SK-N-MC (cell line): ENCODE data around the gene STK38L.

Source experiments
- DNase-seq: peaks from one replicate; pipeline ENCODE4 v3.0.0-alpha.2; 2011; ENCODE audit warnings: low read depth, low spot score
- H3K27ac ChIP-seq: fragments of 200-600 bp; sonication (generic); 2 replicates; pipeline ENCODE4 v1.5.1; 2016; ENCODE audit warnings: mixed run types
- H3K36me3 ChIP-seq: fragments of 200-600 bp; sonication (generic); 2 replicates; pipeline ENCODE4 v1.6.1; 2017; ENCODE audit warnings: antibody characterized with exemption, low read length, mixed read lengths; ENCODE audit not compliant: insufficient read depth
- H3K4me3 ChIP-seq: fragments of 200-600 bp; sonication (generic); 2 replicates; pipeline ENCODE4 v1.5.1; 2016
- H3K9ac ChIP-seq: fragments of 200-600 bp; sonication (generic); 2 replicates; pipeline ENCODE4 v1.8.0; 2017; ENCODE audit warnings: mixed run types, mixed read lengths; ENCODE audit not compliant: insufficient read length
- H3K9me3 ChIP-seq: fragments of 200-600 bp; sonication (generic); 2 replicates; pipeline ENCODE4 v1.6.1; 2017; ENCODE audit warnings: low read depth, mild to moderate bottlenecking, antibody characterized with exemption, low read length, moderate library complexity, mixed read lengths
- EZH2 ChIP-seq: fragments of 200-600 bp; sonication (generic); IDR thresholded peaks from one replicate; pipeline ENCODE4 v1.6.1; 2017; ENCODE audit warnings: antibody characterized with exemption
- FOXP2 ChIP-seq: optimal IDR thresholded peaks from 2 replicates; pipeline ENCODE3; 2011; ENCODE audit warnings: mild to moderate bottlenecking, moderate library complexity; ENCODE audit not compliant: insufficient read depth; ENCODE audit errors: extremely low read length, control extremely low read depth
- POLR2AphosphoS5 ChIP-seq: IDR thresholded peaks from 2 replicates; pipeline ENCODE4 v1.6.1; 2012; ENCODE audit warnings: mild to moderate bottlenecking, low read depth, low read length, borderline replicate concordance

STK38L gene

DNA sequence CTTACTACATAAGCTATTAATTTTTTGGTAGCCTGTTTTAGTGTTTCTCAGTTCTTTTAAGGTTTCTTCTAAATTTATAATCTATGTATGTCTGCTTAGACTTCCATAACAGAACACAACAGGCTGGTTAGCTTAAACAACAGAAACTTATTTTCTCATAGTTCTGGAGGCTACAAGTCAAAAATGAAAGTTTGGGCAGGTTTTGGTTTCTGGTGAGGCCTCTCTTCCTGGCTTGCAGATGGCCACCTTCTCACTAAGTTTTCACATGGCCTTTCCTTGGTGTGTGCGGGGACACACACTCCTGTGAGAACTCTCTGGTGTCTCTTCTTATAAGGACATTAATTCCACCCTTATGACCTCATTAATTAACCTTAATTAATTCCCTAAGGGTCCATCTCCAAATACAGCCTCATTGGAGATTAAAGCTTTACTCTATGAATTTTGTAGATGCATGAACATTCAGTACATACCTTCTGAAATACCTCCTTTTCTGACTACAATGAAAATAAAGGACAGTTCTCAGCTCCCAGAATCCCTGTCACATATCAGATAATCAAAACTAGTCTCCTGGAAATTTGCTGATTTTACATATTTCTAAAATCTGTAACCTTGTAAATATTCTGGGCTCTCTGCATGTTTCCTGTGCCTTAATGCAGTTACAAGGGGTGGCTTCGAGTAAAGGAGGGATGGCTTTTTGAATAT, 65.4 kb downstream of the STK38L start:
- no peak for DNase-seq
- H3K9me3 ChIP-seq = no peaks in the 10 kb centered on the region
- no peak overlapping the region for H3K4me3 ChIP-seq
- TF ChIP-seq FOXP2 (no peak), POLR2AphosphoS5 (no peak), EZH2 (no peak)
- peaks cover 6% of the 10 kb centered on the region; the same call in 1 of the 2 replicates for H3K36me3 ChIP-seq
- H3K9ac ChIP-seq = no peak overlapping the region
- H3K27ac ChIP-seq = no peak overlapping the region

DNA sequence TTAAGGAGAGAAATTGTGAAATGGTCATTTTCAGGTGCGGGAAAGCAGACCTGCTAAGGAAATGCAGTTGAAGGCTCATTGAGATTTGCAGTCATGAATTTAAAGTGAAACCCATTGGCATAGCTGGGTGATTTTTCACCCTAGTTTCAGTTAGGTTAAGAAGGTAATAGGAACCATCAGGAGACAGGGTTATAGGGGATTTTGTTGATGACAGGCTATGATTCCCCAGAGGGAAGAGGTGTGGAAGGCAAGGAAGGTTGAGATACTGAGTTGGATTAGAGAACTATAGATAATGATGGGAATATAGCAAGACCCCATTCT, 65.9 kb downstream of the STK38L start:
- TF ChIP-seq POLR2AphosphoS5 = no peak
- no peak for TF ChIP-seq FOXP2
- TF ChIP-seq EZH2 = no peak
- Histone ChIP-seq H3K9me3 (no peaks in the 10 kb centered on the region), H3K36me3 (peaks cover 6% of the 10 kb centered on the region; the same call in 1 of the 2 replicates), H3K9ac (no peak overlapping the region), H3K27ac (no peak overlapping the region), H3K4me3 (no peak overlapping the region)
- DNase-seq = no peak

DNA sequence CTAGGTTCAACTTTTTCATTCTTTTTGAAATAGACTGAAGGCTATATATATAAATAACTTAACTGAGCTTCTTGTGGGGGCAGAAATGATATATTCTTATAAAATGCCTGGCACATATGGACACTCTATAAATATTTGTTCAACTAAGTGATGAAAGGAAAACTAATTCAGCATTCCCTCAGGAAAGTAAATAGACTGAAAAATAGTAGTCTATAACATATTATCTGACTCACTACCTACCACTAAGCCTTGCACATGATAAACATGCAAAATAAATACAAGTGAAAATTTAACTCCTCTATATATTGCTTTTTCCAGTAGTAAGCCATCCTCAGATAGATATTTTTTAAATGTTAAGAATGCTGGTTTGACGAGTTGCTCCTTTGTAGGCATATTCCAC, 72.9 kb downstream of the STK38L start:
- no peaks in the 10 kb centered on the region for H3K9me3 ChIP-seq
- no peak for TF ChIP-seq POLR2AphosphoS5
- no peak for TF ChIP-seq FOXP2
- no peak for TF ChIP-seq EZH2
- no peak overlapping the region for H3K9ac ChIP-seq
- no peak overlapping the region for H3K4me3 ChIP-seq
- no peak for DNase-seq
- no peaks in the 10 kb centered on the region; the same call in 1 of the 2 replicates for H3K36me3 ChIP-seq
- no peak overlapping the region for H3K27ac ChIP-seq

DNA sequence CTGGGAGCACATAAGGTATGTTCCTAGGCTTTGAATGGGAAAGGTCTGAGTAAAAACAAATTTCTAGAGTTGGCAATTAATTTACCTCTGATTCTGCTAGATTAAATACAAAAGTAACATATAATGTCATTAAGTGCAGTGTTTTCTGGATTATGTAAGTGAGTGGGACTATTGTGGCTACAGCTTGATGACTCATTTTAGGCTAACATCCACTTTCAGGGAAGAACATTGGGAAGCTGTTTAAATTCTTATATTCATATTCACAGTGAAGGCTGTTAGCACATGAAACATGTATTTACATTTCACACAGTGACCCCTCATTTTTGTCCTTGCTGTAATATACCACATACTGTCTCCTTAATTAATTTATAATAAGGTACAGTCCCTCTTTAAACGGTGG, 75.3 kb downstream of the STK38L start:
- H3K9ac ChIP-seq = no peak overlapping the region
- peaks cover 3% of the 10 kb centered on the region; the same call in 1 of the 2 replicates for H3K36me3 ChIP-seq
- no peak overlapping the region for H3K27ac ChIP-seq
- no peak overlapping the region for H3K4me3 ChIP-seq
- no peak for DNase-seq
- no peaks in the 10 kb centered on the region for H3K9me3 ChIP-seq
- TF ChIP-seq FOXP2 (no peak), EZH2 (no peak), POLR2AphosphoS5 (no peak)

DNA sequence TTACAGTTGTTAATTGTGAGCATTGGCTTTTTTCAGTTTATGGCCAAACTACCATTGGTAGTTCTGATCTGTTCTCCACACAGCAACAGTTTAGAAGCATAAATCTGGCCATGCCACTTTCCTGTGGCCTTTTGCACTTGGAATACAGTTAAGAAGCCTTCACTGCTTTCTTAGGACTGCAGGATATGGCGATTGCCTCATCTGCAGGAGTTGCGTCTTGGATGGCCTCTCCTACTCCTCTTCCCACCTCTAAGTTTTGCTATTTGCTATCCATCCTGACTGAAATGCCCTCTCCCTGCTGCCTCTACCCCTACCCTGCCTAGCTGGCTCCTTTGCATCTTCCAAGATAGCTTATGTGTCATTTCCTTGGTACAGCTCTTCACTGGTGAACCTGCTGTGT, 75.8 kb downstream of the STK38L start:
- no peak overlapping the region for H3K27ac ChIP-seq
- no peak for DNase-seq
- no peak overlapping the region for H3K4me3 ChIP-seq
- 0 out of 2 replicates have a peak, but pooled peaks cover 3% of the 10 kb centered on the region for H3K36me3 ChIP-seq
- TF ChIP-seq EZH2 = no peak
- TF ChIP-seq POLR2AphosphoS5 = no peak
- TF ChIP-seq FOXP2 = no peak
- no peak overlapping the region for H3K9ac ChIP-seq
- H3K9me3 ChIP-seq = no peaks in the 10 kb centered on the region

DNA sequence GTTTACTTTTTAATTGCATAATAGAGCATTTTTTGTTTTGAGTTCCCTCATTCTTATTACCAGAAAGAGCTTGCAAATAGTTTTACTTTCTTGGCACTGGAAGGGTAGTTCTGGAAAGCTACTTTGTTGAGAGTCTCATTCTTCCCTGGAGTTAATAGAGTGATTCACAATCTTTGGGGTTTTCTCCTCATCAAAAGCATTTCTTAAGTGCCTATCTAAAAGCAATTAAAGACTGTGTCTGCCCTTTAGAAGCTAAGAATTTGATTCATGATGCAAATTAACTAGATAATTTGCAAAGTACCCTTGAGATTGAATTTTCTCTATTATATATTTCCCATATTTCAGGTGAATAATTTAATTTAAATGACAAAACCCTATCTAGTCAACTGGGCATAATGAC, 80.4 kb downstream of the STK38L start:
- Histone ChIP-seq H3K36me3 (0 out of 2 replicates have a peak, but pooled peaks cover 3% of the 10 kb centered on the region), H3K9ac (no peak overlapping the region), H3K9me3 (no peaks in the 10 kb centered on the region), H3K4me3 (no peak overlapping the region), H3K27ac (no peak overlapping the region)
- TF ChIP-seq FOXP2 (no peak), POLR2AphosphoS5 (no peak), EZH2 (no peak)
- no peak for DNase-seq

DNA sequence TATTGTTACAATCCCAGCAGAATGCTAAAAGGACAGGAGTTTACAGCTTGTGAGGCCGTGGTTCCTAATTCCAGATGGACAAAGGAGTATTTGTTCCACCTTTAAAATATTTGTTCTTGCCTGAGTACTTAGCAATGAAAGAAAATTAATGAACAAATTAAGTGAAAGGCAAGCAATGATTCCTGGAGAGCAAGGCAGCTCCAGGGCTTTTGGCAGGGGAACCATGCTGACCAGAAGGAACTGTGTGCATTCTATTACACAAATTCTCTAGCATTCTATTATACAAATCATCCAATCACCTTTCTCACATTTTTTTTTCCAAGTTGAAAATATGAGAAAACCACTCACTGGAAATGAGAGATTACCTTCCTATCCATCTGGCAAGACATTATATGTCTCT, 86.8 kb downstream of the STK38L start:
- no peak overlapping the region for H3K9ac ChIP-seq
- H3K27ac ChIP-seq = no peak overlapping the region
- no peak for DNase-seq
- no peaks in the 10 kb centered on the region for H3K36me3 ChIP-seq
- TF ChIP-seq FOXP2 = no peak
- no peak for TF ChIP-seq POLR2AphosphoS5
- TF ChIP-seq EZH2 = no peak
- no peak overlapping the region for H3K4me3 ChIP-seq
- H3K9me3 ChIP-seq = no peaks in the 10 kb centered on the region

DNA sequence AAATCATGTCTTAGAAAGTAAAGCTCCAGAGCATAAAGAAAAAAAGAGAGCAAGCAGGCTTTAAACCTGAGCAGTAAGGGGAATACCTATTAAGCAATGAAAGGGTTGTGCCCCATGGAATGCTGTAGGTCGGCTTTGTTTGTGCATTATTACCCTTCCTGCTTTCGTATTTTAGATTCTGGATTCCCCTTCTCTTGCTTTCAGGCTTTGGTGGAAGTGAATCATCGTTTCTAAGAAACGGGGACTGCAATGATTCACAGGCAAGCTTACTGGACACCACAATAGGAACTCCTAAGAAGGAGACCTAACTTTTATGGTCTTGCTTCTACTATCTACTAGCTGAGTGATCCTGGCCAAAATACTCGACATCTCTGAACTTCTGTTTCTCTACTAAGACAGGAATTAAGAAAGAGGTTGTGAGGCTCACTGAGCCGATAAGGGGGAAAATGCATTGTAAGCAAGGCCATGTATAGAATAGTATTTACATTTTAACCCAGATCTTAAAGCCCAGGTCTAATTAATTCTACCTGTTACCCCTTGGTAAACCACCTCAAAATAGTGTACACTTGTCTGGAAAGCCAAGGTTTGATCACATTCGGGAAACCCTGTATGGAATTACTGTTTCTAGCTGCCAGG, 87.3 kb downstream of the STK38L start:
- TF ChIP-seq POLR2AphosphoS5 (no peak), EZH2 (no peak), FOXP2 (no peak)
- no peak overlapping the region for H3K9ac ChIP-seq
- no peak overlapping the region for H3K27ac ChIP-seq
- H3K4me3 ChIP-seq = no peak overlapping the region
- no peaks in the 10 kb centered on the region for H3K36me3 ChIP-seq
- DNase-seq = no peak
- H3K9me3 ChIP-seq = no peaks in the 10 kb centered on the region
